ENCODE measurements around the gene GNAQ.

Gene GNAQ

GRCh38 chr9:78044886-78045285, 13.3 kb upstream of the GNAQ start:
- no peak for TF ChIP-seq CTCF (IDR thresholded peaks at IDR 0.05; ENCODE audit: low read depth, low read length, missing control alignments)

GRCh38 chr9:78044189-78044588, 12.6 kb upstream of the GNAQ start:
- H3K4me3 ChIP-seq (replicated peaks; ENCODE audit: low read depth, low read length), result no peak overlapping the region
- DNase-seq (ENCODE audit: extremely low read depth, low read depth), result no peak
- TF ChIP-seq CTCF (IDR thresholded peaks at IDR 0.05; ENCODE audit: low read depth, low read length, missing control alignments), result no peak

More at GRCh38 chr9:78044886-78045285, 13.3 kb upstream of the GNAQ start:
- DNase-seq (ENCODE audit: extremely low read depth, low read depth), result no peak
- H3K4me3 ChIP-seq (replicated peaks; ENCODE audit: low read depth, low read length), result no peak overlapping the region

GRCh38 chr9:78041971-78042370, 10.4 kb upstream of the GNAQ start:
- no peak for TF ChIP-seq CTCF (IDR thresholded peaks at IDR 0.05; ENCODE audit: low read depth, low read length, missing control alignments)
- no peak overlapping the region for H3K4me3 ChIP-seq (replicated peaks; ENCODE audit: low read depth, low read length)
- DNase-seq (ENCODE audit: extremely low read depth, low read depth), result no peak

- DNase-seq (ENCODE audit: extremely low read depth, low read depth), result no peak
- no peak overlapping the region for H3K4me3 ChIP-seq (replicated peaks; ENCODE audit: low read depth, low read length)
- TF ChIP-seq CTCF (IDR thresholded peaks at IDR 0.05; ENCODE audit: low read depth, low read length, missing control alignments), result no peak
Measured at GRCh38 chr9:78040726-78041125, 9.1 kb upstream of the GNAQ start.

- no peak overlapping the region for H3K4me3 ChIP-seq (replicated peaks; ENCODE audit: low read depth, low read length)
- DNase-seq (ENCODE audit: extremely low read depth, low read depth), result no peak
- TF ChIP-seq CTCF (IDR thresholded peaks at IDR 0.05; ENCODE audit: low read depth, low read length, missing control alignments), result no peak
Measured at GRCh38 chr9:78038620-78039300, 7.1 kb upstream of the GNAQ start.

- peak; percentile 81 for DNase-seq (ENCODE audit: extremely low read depth, low read depth)
- TF ChIP-seq CTCF (IDR thresholded peaks at IDR 0.05; ENCODE audit: low read depth, low read length, missing control alignments), result peak; percentile 81
- H3K4me3 ChIP-seq (replicated peaks; ENCODE audit: low read depth, low read length), result no peak overlapping the region
Measured at GRCh38 chr9:78035383-78035993, 3.9 kb upstream of the GNAQ start.
